ENCODE data around the gene ZMYND15. TPM values are rescaled to one million over a fixed set of nuclear protein-coding genes. Genes with fewer than 3 reads are reported as not detected.

ZMYND15 gene
- total and polyA plus RNA-seq, 2 of the 13 experiments (the other 11 are each of a cell fraction or from before 2014, with no cell fraction given), result 0.24 to 2.7 TPM

DNA sequence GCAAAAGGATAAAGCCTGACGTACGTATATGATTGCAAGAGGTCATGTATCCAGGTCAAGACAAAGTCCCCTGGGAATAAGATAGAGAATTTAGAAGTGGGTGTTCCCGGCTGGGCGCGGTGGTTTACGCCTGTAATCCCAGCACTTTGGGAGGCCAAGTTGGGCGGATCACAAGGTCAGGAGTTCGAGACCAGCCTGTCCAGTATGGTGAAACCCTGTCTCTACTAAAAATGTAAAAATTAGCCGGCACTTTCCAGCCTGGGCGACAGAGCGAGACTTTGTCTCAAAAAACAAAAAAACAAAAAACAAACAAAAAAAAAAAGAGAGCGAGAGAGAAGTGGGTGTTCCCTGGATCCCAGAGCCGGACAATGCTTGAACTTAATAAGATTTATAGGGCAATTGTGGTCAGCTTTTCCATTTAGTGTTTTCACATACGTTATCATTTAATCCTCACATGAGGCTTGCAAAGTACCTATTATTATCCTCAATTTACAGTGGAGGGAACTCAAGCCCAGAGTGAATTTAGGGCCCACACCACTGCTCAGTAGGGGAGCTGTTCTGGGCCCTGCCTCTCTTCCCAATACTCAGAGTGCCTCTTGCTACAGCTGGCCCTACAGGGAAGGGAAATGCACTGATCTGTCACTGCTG lies 48.6 kb downstream of the ZMYND15 start (continued):
- TF ChIP-seq SP1 (IDR thresholded peaks at IDR 0.05), result no peak
- no peak for TF ChIP-seq SP1 (CRISPR knock-in tag; IDR thresholded peaks at IDR 0.05)
- TF ChIP-seq HDAC2 (CRISPR knock-in tag; IDR thresholded peaks at IDR 0.05), result no peak
- no peak for TF ChIP-seq SMC3 (IDR thresholded peaks at IDR 0.05; ENCODE audit: low read length)
- TF ChIP-seq, protein P1, sequence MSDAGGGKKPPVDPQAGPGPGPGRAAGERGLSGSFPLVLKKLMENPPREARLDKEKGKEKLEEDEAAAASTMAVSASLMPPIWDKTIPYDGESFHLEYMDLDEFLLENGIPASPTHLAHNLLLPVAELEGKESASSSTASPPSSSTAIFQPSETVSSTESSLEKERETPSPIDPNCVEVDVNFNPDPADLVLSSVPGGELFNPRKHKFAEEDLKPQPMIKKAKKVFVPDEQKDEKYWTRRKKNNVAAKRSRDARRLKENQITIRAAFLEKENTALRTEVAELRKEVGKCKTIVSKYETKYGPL (CRISPR knock-in tag; IDR thresholded peaks at IDR 0.05), result peak; percentile 69; the same call in 1 of the 2 replicates
- TF ChIP-seq ZNF264 (CRISPR knock-in tag; IDR thresholded peaks at IDR 0.05), result no peak
- TF ChIP-seq, protein P2, sequence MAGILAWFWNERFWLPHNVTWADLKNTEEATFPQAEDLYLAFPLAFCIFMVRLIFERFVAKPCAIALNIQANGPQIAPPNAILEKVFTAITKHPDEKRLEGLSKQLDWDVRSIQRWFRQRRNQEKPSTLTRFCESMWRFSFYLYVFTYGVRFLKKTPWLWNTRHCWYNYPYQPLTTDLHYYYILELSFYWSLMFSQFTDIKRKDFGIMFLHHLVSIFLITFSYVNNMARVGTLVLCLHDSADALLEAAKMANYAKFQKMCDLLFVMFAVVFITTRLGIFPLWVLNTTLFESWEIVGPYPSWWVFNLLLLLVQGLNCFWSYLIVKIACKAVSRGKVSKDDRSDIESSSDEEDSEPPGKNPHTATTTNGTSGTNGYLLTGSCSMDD (CRISPR knock-in tag; IDR thresholded peaks at IDR 0.05), result no peak
- TF ChIP-seq ZNF878 (CRISPR knock-in tag; IDR thresholded peaks at IDR 0.05), result 0 out of 2 replicates have a peak, but pooled peaks have one; percentile 7
- TF ChIP-seq ZMYM3 (CRISPR knock-in tag; IDR thresholded peaks at IDR 0.05), result peak; percentile 54
- TF ChIP-seq, protein P3, sequence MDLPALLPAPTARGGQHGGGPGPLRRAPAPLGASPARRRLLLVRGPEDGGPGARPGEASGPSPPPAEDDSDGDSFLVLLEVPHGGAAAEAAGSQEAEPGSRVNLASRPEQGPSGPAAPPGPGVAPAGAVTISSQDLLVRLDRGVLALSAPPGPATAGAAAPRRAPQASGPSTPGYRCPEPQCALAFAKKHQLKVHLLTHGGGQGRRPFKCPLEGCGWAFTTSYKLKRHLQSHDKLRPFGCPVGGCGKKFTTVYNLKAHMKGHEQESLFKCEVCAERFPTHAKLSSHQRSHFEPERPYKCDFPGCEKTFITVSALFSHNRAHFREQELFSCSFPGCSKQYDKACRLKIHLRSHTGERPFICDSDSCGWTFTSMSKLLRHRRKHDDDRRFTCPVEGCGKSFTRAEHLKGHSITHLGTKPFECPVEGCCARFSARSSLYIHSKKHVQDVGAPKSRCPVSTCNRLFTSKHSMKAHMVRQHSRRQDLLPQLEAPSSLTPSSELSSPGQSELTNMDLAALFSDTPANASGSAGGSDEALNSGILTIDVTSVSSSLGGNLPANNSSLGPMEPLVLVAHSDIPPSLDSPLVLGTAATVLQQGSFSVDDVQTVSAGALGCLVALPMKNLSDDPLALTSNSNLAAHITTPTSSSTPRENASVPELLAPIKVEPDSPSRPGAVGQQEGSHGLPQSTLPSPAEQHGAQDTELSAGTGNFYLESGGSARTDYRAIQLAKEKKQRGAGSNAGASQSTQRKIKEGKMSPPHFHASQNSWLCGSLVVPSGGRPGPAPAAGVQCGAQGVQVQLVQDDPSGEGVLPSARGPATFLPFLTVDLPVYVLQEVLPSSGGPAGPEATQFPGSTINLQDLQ (CRISPR knock-in tag; IDR thresholded peaks at IDR 0.05), result no peak
- no peak for TF ChIP-seq EED (CRISPR knock-in tag; IDR thresholded peaks at IDR 0.05)
- no peak for TF ChIP-seq ZNF484 (CRISPR knock-in tag; IDR thresholded peaks at IDR 0.05; ENCODE audit: borderline replicate concordance, low read depth)
- TF ChIP-seq ZNF383 (CRISPR knock-in tag; IDR thresholded peaks at IDR 0.05; ENCODE audit: borderline replicate concordance), result 0 out of 2 replicates have a peak, but pooled peaks have one; percentile 16
- no peak for TF ChIP-seq BHLHE40 (IDR thresholded peaks at IDR 0.05; ENCODE audit: low read length)
- no peak for TF ChIP-seq ATF7-NPFF (CRISPR knock-in tag; IDR thresholded peaks at IDR 0.05; ENCODE audit: low read depth)
- no peak for TF ChIP-seq ZBTB7B (CRISPR knock-in tag; IDR thresholded peaks at IDR 0.05)
- no peak for TF ChIP-seq GABPA (IDR thresholded peaks at IDR 0.05; ENCODE audit: low read depth, low read length)
- 0 out of 2 replicates have a peak, but pooled peaks have one; percentile 32 for TF ChIP-seq GABPA (CRISPR knock-in tag; IDR thresholded peaks at IDR 0.05; ENCODE audit: low read depth)
- no peak for TF ChIP-seq CENPT (CRISPR knock-in tag; IDR thresholded peaks at IDR 0.05; ENCODE audit: low read depth)
- TF ChIP-seq, protein P4, sequence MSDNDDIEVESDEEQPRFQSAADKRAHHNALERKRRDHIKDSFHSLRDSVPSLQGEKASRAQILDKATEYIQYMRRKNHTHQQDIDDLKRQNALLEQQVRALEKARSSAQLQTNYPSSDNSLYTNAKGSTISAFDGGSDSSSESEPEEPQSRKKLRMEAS (IDR thresholded peaks at IDR 0.05), result no peak
- TF ChIP-seq ATF1 (CRISPR knock-in tag; IDR thresholded peaks at IDR 0.05), result peak; percentile 36; the same call in 1 of the 2 replicates
- TF ChIP-seq NCOA5 (CRISPR knock-in tag; IDR thresholded peaks at IDR 0.05), result no peak
- TF ChIP-seq ZNF124 (CRISPR knock-in tag; IDR thresholded peaks at IDR 0.05), result 0 out of 2 replicates have a peak, but pooled peaks have one; percentile 4
- no peak for TF ChIP-seq ATAD3A (CRISPR knock-in tag; IDR thresholded peaks at IDR 0.05)
- no peak for TF ChIP-seq TEAD3 (CRISPR knock-in tag; optimal IDR thresholded peaks at IDR 0.05; ENCODE audit: borderline replicate concordance)
- TF ChIP-seq, protein P5, sequence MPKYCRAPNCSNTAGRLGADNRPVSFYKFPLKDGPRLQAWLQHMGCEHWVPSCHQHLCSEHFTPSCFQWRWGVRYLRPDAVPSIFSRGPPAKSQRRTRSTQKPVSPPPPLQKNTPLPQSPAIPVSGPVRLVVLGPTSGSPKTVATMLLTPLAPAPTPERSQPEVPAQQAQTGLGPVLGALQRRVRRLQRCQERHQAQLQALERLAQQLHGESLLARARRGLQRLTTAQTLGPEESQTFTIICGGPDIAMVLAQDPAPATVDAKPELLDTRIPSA (CRISPR knock-in tag; IDR thresholded peaks at IDR 0.05; ENCODE audit: borderline replicate concordance), result no peak
